SH-SY5Y (cell line): Measurements from ENCODE around the gene REP15.

Experiments
- GATA2 ChIP-seq: IDR thresholded peaks from 2 replicates; pipeline ENCODE4 v1.6.1; 2011; ENCODE audit warnings: mild to moderate bottlenecking, low read depth, low read length
- GATA3 ChIP-seq: IDR thresholded peaks from 2 replicates; pipeline ENCODE4 v1.6.1; 2011; ENCODE audit warnings: low read depth, mild to moderate bottlenecking, low read length, moderate library complexity

- TF ChIP-seq GATA2: no peak
- no peak for TF ChIP-seq GATA3
Measured at GRCh38 chr12:27743601-27744000, 47.4 kb downstream of the REP15 start.
